HG03045 (cell line): ENCODE results near the gene IFT74.

Experiments
- ATAC-seq: cut with Tn5 transposase; IDR thresholded peaks from one replicate; pipeline ENCODE4 v1.9.1; 2021; ENCODE audit warnings: mild to moderate bottlenecking, moderate library complexity; ENCODE audit not compliant: unreplicated experiment

The IFT74 gene

DNA sequence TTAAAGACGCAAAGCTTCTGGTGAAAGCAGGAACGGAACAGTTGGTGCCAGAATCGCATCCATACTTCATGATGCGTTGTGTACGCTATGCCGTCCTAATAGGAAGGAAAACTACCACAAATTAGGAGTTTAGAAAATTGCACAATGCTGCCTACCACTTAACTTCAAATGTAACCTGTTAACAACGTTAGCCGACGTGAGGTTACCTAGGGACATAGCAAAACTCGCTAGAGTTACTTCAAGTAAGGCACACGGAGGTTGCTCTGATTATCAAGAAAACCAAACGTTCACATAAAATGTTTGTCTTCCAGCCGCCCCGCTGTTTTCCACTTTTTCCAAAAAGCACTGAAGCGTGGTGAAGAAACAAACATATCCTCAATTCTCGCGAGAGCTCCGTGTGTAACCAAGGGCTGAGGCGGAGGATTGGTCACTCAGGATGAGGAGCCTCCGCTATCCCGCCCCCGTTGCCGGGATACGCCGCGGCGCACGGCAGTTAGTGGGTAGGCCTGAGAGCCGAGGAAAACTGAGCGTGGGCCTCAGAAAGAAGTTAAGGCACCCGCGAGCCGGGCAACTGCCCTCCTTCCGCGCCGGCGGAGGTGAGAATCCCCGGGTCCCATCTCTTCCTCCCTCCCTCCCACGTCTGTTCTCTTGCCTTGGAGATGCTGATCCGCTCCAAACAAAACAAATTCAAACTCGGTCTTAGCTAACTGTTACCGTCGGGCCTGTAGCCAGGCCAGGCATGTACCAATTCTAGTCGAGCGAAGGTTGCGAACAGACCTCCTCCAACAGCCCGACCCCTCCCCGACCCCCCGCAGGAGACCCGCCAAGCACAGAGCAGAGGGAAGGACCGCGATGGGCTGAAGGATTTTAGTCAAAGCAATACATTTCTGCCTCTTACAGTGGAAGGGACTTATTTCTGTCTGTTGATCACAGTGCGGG, at the start of gene IFT74:
TSS of gene IFT74 (plus strand) at position 492 of the 939 bp plus-strand sequence. CDS start 5,556 bp downstream, outside the sequence.
- ATAC-seq: peak; percentile 100

DNA sequence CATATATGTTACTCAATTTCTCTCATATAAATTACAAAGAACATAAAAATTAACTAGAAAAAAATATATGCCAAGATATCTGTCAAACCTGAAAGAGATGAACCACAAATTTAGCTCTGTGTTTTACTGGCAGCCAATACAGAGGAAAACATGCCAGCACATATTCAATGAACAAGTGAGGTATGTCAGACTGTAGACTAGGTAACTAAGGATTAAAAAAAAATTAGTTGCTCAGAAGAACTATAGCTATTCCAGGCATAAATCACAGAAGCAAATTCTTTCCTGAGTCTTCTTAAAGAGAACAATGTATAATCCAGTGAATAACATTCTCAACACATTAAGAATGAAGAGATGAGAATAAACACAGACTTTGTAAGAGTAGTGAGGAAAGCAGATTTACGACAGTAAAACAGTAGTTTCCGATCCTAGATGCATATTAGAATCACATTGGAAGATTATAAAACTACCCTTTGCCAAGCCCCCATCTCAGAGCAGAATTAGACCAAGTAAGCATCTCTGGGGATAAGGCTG, 43.0 kb upstream of the IFT74 start:
- ATAC-seq: no peak

DNA sequence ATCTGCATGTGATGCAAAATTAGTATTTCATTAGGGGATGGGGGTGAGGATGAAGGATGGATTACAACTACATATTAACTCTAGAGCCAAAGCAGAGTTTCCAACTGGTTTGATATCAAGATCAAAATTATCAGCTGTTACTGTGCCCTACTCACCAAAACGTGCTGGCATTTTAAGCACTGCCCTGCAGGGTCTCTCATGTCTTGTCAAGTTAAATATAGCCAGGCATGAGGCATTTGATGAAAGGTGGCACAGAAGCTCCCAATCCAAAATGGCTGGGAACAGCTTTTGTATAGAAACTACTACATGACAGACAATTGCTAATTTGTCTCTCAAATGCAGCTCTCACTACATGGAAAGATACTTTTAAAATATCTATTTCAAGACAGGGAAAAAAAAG, 36.5 kb upstream of the IFT74 start:
- ATAC-seq: no peak

DNA sequence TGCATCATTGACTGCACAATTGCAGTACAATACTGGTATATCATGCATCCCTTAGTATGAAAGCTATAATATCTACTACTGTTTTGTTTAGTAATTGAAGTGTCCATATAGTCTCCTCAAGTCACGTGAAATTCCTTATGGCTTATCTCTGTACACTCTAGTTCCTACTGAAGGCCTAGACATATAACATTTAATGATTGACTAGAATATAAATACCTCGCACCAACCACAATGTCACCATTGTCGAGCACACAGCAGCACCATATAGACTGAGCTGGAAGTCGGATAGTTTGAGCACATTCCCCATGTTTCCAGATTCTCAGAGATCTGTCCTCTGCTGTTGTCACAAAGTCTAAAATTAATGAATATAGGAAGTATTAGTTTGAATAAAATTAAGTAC, 30.6 kb upstream of the IFT74 start:
- no peak for ATAC-seq

DNA sequence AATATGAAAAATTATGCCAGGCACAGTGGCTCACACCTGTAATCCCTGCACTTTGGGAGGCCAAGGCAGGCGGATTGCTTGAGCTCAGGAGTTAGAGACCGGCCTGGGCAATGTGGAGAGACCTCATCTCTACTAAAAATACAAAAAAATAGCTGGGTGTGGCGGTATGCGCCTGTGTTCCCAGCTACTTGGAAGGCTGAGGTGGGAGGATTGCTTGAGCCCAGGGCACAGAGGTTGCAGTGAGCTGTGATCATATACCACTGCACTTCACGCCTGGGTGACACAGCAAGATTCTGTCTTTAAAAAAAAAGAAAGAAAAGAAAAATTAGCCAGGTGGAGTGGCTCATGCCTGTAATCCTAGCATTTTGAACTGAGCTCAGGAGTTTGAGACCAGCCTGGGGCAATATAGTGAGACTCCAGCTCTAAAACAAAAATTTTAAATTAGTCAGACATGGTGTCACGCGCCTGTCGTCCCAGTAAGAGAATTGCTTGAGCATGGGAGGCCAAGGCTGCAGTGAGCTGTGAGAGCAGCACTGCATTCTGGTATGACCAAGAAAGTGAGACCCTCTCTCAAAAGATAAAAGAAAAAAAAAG, 27.2 kb upstream of the IFT74 start:
- ATAC-seq: no peak

DNA sequence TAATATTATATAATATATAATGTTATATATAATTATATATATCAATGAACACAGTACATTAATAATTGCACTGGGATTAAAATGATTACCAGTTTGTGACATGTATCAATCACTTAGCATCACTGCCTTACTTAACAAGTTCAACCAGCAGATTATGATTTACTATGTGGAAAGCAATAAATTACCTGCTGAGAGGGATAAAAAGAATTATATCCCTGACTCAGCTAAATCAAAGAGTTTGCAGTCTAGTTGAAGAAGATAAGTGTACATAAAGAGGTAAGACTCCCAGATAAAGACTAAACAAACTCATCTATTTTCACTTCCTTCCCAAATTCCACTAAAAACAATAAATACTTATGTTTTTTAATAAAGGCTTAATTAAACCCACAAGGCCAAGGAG, 20.4 kb upstream of the IFT74 start:
- no peak for ATAC-seq

DNA sequence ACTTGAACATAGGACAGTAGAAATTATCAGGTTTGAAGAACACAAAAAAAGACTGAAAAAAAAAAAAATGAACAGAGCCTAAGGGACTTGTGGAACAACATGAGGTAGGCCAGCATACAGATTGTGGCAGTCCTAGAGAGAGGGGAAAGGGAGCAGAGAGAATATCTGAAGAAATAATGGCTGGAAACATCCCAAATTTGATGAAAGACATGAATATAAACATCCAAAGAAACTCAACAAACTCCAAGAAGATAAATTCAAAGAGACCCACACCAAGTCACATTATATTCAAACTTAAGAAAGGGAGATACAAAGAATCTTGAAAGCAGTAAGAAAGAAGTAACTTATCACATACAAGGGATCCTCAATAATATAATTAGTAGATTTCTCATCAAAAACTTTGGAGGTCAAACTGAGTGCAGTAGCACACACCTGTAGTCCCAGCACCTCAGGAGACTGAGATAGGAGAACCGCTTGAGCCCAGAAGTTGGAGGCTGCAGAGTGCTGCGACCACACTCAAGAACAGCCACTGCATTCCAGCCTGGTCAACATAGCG, 18.3 kb upstream of the IFT74 start:
- no peak for ATAC-seq

DNA sequence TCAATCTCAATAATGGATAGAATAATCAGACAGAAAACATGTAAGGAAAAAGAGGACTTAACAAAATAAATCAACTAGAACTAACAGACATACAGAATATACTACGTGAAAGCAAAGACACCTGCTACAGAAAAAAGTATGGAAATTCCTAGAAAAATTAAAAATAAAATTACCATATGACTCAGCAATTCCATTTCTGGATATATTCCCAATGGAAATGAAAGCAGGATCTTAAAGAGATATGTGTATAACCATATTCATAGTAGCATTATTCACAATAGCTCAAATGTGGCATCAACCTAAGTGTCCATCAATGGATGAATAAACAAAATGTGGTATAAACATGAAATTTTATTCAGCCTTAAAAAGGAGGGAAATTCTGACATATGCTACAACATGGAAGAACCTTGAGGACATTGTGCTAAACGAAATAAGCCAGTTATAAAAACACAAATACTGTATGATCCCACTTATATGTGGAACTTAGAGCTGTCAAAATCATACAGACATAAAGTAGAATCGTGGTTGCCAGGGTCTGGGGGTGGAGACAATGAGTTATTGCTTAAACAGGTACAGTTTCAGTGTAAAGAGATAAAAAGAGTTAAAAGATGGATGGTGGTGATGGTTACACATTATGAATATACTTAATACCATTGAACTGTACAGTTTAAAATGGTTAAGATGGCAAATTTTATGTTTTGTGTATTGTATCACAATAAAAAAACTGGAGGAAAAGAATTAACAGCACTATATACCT, 16.1 kb upstream of the IFT74 start:
- ATAC-seq: no peak

DNA sequence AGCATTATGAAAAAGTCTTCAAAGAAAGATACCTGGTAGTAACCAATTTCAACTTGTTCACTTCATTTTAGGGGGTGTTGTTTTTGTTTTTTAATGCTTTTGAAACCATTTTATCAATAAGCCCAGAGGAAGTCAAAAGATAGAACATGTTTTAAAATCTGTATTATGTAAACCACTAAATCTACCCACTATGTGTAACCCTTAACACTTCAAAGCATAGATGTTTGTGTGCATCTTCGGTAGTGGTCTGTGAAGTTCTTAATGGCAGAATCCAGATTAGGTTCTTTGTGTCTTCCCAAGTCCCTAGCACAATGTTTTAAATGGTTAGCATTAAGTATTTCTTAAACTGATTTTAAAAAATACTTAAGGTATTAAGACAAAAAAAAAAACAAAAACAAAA, 15.4 kb upstream of the IFT74 start:
- ATAC-seq: no peak

DNA sequence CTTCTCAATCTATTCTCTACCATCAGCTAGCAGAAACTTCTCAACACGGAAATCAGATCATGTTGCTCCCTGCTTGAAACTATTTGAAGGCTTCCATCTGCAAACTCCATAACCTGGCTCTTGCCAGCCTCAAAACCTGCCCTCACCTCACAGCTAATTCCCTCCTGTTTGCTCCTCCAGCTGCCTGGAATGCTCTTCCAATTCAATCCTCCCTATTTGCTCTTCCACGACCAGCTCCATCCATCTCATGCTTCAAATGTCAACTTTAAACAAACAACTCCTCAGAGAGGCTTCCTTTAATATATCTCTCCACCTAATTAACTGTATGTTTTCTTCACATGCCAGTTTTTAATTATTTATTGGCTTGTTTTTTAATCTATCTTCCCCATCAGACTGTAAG, 10.6 kb upstream of the IFT74 start:
- ATAC-seq: no peak

DNA sequence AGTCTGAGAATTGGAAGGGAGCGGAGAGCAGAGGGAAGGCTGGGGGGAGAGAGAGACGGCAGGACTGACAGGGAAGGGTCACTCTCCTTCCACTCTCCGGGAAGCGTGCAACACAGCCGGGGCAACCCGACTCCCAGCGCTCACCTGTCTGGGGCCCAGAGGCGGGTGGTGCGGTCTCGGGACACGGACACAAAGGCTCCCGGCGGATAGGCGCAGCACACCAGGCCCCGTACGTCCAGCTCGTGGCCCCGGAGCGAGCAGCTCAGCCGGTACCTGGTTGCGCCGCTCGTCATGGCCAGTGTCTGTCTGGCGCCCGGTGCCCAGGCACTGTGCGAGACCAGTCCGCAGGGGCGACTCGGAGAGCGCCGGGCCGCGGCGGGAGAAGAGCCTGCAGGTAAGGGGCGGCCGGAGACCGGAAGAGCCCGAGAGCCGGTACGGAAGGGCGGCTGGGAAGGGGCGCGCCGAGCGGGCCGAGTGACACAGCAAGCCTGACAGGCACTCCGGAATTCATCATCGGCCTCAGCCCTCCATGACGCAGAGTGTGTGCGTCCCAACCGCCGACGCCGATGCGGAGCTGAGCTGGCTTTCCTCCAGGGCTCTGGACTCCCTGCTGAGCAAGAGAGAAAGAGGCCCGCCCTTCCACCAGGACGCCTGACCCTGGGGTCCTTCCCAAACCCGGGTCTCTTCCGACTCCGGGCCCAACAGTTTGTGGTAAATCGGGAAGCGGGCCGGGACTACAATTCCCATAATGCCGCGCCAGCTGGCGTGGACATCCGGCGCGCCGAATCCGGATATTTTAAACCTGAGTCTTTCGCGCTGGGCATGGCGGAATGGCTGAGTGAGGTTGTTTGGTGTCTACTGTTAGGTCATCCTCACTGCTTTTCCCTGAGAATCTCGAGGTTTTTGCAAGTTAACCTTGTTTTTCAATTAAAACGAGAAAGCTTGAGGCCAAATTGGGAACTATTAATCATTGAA, 9.2 kb upstream of the IFT74 start, which contains the start of gene PLAA:
TSS of gene PLAA (minus strand) at position 490 of the 975 bp plus-strand sequence. CDS start at position 293, 197 bp downstream.
- ATAC-seq: peak; percentile 99

DNA sequence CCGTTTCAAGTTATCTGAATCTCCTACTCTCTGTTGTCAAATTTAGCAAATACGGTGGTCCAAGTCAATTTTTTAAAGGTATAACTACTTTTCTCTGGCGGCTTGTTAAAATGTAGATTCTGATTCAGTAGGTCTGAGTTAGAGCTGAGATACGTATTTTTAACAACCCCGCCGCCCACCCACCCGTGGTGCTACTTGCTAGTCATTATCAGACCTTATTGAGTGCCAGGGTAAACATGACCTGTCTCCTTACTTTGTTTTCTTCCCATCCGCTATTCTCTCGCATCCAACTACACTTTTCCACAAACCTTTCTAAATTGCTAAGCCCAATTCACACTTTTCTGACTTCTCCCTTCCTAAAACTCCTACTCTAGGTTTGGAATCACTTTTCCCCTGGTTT, 8.5 kb upstream of the IFT74 start:
- no peak for ATAC-seq

DNA sequence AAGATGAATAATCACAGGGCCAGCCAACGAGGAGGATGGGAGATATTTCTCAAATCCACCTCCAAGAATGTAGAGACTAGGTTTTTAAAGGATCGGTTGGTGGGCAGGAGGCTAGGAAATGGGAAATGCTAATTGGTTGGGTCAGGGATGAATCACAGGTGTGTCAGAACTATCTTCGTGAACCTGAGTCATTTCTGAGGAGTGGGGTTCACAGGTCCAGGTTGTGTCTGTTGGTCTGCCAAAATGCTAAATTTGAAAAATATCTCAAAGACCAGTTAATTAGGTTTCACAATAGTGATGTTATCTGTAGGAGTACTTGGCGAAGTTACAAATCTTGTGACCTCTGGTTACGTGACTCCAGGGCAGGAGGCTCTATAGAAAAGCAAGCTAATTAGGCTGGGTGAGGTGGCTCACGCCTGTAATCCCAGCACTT, 6.6 kb upstream of the IFT74 start:
- ATAC-seq: no peak

DNA sequence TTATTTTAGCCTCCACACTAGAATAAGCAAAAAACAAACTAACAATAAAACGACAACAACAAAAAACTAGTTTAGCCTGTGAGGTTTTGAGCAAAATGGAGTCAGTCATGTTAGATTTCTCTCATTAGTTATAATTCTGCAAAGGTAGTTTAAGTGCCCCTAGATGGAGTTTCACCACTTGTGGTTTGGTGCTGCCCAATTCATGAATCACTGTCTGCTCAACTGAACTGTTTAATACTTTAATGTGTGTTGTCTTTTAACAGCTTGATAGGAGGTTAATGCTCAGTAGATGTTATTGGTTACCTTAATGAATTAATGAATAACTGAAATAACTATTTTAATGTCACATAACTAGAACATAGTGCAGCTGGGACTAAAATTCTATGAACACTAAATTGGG, 5.7 kb upstream of the IFT74 start:
- ATAC-seq: no peak

DNA sequence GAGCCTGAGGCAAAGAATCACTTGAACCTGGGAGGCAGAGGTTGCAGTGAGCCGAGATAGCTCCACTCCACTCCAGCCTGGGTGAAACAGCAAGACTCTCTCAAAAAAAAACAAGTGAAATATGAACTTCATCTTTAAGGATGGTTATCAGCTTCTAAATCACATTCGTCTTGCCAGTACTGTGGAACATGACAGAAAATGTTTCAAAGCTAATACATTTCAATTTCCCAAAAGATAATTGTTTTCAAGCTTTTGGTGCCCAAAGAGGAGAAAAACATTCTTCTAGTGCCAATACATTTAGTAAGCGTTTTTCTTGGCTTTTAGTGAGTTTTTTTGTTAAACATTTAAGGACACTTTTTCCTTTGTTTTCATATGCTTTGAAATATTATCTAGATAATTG, 4.4 kb upstream of the IFT74 start:
- ATAC-seq: no peak

DNA sequence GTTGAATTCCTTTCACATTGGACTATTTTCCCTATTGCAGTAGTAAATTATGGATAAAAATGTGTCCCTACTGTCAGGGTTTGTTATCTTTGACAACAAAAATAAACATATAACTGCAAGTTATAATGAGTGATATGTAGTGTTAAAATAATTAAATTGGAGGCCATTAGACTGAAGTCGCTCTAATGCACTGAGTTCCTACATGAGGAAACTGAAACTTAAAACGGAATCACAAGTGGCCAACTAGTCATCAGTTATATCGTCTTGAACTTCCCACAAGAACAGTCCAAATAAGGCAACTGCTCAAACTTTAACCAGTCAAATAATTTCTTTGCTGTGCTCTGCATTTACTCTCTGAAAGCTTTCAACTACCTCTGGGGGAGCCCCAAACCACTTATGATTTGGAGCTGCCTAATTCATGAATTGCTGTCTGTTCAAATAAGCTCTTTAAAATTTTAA, 2.1 kb upstream of the IFT74 start:
- ATAC-seq: no peak

DNA sequence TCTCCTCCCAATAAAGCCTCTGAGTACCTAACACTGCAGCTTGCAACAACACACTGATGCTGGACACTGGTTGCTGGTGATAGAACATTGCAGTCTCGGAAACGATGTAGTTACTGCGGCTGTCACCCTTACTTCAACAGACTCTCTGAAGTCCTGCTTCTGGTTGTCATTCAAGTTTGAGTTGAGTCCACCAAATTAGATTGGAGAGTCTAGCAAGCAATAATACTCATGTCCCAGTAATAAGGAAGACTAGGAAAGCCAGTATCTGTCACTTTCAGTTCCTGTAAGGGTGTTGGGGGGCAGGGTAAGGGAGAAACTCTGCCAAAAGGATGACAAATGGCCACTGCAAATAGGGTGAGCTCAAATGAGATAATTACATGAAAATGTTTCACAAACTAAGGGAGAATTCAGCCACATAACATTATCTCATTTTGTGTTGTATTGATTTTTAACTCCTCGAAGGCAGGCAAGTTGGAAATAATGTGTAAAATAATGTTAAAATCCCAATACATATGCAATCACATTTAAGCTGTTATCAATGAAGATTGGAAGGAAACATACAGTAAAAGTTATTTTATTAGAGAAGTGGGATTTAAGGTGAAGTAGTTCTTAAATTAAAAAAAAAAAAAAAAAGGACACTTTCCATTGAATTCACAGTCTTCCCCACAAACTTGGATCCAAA, 849 bp upstream of the IFT74 start:
- no peak for ATAC-seq

DNA sequence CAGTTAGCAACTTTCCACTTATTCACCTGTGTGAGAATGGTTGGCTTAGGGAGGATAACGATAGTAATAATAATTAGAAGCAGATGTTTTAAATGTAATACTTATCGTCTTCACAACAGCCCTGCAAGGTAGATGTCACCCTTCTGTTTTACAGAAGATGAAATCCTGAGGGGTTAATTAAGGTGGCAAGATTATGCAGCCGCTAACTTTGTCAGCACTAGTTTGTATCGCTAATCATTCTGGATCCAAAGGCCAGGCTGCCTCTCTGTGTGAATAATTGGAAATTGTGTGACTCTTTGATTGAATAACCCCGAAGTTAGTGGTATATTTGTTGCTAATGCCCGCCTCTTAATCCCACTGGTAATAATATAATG, 635 bp downstream of the IFT74 start:
- no peak for ATAC-seq

DNA sequence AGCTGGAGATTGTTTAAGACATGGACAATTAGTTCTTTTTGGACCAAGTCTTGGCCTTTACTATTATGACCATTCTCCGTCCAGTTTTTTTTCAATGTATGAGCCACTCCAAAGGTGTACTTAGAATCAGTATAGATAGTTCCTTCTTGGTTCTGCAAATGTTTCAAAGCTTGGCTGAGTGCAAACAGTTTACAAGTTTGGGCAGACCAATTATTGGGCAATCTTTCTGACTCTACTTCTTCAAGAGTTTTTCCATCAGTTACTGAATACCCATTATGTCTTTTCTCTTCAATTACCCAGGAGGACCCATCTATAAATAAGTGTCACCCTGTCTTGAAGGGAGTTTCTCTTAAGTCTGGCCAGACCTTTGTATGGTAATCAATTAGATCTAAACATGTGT, 15.5 kb downstream of the IFT74 start:
- ATAC-seq: no peak
